AG09309 (cell line): ENCODE results near the gene CD109.

Experiments
- DNase-seq: peaks from one replicate; pipeline ENCODE4 v3.0.0-alpha.2; 2010; ENCODE audit warnings: low read depth
- H3K4me3 ChIP-seq: 2 replicates; pipeline ENCODE4 v1.5.1; 2011; ENCODE audit warnings: mild to moderate bottlenecking, low read depth, low read length, moderate library complexity; ENCODE audit not compliant: control insufficient read depth
- TF ChIP-seq, protein P1 (sequence below): IDR thresholded peaks from 2 replicates; pipeline ENCODE4 v1.5.1; 2011; ENCODE audit warnings: mild to moderate bottlenecking, low read depth, low read length, inconsistent platforms; ENCODE audit not compliant: insufficient read depth, control insufficient read depth; ENCODE audit errors: missing control alignments

The CD109 gene

DNA sequence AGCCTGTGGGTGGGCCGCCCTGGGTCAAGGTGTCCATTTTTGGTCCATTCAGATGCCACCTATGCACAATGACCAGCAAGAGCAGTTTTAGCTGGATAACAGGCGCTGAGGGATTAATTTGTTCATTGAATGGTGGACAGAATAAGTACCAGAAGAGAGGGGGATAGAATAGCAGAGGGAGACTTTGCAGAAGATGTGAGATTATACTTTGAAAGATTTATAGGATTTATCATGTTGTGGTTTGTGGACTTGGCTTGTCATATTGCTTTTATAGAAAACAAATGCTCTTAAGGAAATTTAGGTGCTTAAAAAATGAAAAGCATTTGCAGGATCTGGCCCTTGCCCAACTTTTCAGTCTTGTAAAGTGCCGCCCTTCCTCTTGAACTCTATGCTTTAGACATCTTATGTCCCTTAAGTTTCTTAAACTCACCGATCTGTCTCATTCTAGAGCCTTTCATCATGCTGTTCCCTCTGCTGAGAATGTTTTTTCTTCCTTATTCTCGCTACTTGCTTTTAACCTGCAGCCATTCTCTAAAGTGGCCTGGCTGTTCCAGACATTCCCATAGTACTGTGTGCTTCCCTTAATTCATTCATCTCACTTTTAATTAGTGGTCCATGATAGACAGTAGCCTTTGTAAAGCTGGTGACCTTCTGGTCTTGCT lies 42.5 kb downstream of the CD109 start:
- no peak overlapping the region for H3K4me3 ChIP-seq
- no peak for DNase-seq
- TF ChIP-seq, protein P1, sequence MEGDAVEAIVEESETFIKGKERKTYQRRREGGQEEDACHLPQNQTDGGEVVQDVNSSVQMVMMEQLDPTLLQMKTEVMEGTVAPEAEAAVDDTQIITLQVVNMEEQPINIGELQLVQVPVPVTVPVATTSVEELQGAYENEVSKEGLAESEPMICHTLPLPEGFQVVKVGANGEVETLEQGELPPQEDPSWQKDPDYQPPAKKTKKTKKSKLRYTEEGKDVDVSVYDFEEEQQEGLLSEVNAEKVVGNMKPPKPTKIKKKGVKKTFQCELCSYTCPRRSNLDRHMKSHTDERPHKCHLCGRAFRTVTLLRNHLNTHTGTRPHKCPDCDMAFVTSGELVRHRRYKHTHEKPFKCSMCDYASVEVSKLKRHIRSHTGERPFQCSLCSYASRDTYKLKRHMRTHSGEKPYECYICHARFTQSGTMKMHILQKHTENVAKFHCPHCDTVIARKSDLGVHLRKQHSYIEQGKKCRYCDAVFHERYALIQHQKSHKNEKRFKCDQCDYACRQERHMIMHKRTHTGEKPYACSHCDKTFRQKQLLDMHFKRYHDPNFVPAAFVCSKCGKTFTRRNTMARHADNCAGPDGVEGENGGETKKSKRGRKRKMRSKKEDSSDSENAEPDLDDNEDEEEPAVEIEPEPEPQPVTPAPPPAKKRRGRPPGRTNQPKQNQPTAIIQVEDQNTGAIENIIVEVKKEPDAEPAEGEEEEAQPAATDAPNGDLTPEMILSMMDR = no peak

DNA sequence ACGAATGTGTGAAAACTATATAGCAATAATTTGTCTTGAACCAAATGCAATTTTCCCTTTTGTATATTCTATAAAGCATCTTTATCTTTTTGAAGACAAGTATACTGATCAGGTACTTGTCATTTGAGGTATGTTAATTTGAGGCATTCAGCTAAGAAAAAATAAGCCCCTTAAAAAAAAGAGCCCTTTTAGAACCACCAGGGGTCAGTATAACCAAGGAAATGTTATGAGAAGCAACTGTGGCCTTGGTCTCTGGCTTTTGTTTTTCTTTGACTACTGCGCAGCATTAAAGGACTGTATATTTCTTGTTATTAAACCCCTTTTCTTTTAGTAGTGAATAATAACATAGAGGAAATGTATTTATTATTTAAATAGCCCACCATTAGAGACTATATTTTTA lies 43.1 kb downstream of the CD109 start:
- DNase-seq = peak; percentile 35
- TF ChIP-seq, protein P1 = peak; percentile 63
- H3K4me3 ChIP-seq = no peak overlapping the region

DNA sequence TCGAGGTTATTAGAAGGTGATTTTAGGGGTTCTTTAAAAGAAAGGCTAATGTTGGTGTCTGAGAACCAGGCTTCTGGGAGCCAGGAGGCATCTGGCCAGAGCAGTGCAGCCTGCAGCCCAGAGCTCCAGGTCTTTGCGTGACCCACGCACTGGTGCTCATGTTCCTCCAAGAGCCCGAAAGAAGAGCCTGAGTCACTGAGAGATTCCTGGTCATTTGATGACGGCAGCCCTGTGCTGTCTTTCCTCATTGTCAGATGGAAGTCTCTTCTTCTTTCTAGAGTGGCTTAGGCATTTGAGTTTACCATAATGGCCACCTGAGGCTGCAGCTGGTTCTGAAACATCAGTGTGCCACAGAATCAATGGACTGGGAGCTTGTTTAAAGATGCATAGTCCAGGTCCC lies 46.4 kb downstream of the CD109 start:
- TF ChIP-seq, protein P1 = no peak
- H3K4me3 ChIP-seq = no peak overlapping the region
- DNase-seq = no peak

DNA sequence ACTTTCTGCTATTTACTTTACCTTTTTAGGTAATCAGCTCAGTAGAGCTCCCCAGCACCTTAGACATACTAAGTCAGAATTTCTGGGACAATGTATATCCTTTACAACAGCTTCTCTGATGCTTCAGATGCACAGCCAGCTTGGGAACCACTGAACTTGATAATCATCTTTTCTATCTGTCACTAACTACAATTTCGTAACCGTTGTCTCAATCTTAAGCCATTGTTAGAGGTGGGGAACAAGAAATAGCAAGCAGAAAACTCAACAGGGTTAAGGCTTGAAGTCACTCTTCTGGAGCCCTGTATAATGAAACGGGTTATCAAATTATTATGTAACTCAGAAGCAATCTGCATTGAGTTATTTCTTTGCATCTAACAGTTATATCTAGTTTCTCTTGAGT lies 47.1 kb downstream of the CD109 start:
- DNase-seq = no peak
- H3K4me3 ChIP-seq = no peak overlapping the region
- TF ChIP-seq, protein P1 = no peak

DNA sequence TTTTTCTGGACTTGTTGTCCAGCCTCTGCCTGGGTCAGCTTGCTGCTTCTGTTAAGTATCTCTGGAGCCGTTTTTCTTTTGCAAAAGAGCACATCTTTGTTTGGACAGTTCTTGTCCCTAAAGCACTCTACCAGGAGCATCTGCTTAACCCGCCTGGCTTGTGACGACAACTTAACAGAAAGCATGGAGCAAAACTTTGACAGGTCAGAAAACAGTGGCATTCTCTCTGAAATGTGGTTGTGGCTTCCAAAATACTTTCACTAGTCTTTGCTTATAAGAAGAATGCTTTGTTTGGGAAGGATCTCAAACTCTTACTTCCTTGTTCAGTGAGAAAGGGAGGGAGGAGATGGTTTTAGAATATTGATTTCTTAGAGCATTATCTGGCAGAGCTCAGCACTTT lies 47.6 kb downstream of the CD109 start:
- DNase-seq = no peak
- no peak overlapping the region for H3K4me3 ChIP-seq
- TF ChIP-seq, protein P1 = no peak

DNA sequence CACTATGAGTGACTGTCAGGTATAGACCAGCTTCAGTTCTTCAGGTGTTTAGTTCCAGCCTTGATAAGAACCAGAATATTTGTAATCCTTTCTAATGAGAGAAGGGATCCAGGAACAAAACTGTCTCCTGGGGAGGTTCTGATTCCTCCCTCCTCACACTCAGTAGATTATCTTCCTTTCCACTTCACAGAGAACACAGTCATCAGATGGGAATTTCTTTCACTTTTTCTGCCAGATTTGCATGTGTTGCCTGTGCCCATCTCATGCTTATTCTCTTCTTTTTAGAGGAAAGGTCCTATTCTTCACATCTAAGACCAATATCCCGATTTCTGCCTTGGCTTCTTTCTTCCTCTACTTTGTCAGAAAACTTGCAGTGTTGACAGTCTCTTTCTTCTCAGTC lies 50.8 kb downstream of the CD109 start:
- H3K4me3 ChIP-seq = no peak overlapping the region
- DNase-seq = no peak
- TF ChIP-seq, protein P1 = no peak
